GM19035 (cell line): Measurements from ENCODE around the gene BPIFB2.
"Not testable (repeated sequence)": the region's sequence is repeated elsewhere in the genome, so short reads cannot be mapped to it uniquely, and the experiment has no call there.

ENCODE experiments used
- ATAC-seq: cut with Tn5 transposase; IDR thresholded peaks from one replicate; pipeline ENCODE4 v1.9.1; 2021; ENCODE audit not compliant: unreplicated experiment

The BPIFB2 gene

DNA sequence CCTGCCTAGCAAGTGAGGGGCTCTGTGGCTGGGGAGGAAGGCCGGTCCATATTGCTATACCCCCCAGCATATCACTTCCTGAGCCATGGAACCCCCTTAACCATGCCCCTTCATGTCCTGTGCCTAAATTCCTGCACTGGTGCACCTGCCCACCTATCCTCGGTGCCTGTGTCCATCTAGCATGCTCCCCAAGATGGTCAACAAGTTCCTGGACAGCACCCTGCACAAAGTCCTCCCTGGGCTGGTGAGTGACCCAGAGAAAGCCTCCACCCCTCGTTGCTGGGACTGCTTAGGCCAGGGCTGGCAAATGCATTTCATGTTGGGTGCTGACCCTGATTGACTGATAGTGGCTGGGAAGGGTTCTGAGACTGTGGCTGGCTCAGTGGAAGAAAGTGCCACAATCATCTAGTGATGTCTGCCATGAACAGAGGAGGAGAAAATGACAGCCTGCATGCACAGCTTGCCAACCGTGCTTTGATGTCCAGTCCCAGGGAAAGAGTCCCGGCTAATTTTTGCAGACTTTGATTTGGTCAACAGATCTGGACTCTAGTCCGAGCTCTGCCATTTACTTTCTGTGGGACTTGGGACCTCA lies 27.5 kb downstream of the BPIFB2 start:
- ATAC-seq, result no peak

- ATAC-seq, result no peak
Measured at GRCh38 chr20:33037456-33037855, 30.0 kb downstream of the BPIFB2 start.

- no peak for ATAC-seq
Measured at GRCh38 chr20:33038243-33038642, 30.7 kb downstream of the BPIFB2 start.

- ATAC-seq, result no peak
Measured at GRCh38 chr20:33042430-33042829, 34.9 kb downstream of the BPIFB2 start.

DNA sequence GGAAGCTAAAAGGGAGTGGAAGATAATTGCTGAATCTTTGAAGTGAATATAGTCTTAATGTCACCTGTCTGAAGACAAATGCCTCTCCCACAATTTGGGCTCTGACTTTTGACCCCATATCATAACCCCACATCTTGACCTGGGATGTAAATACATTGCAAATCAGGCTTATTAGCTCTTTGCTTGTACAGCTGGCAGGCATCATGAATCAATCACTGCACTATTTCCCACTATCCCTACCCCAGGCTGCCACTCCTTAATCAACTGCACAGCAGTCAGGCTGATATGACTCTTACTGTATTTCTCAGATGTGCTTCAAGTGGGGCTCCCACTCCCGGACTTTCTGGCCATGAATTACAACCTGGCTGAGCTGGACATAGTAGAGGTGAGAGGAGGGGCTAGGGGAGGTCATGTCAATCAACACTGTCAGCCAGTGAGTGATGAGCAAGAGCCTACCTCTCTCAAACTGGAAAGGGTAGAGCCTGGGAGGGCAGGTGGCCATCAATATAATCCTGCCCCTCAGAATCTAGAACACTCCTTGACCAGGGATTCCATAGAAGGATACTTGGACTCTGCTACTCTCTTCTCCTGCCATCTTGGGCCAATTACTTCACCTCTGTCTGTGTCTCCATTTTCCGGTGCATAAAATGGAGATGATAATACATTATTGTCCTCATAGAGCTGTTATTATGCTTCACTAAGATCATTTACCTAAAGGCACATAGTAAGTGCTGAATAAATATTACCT lies 35.7 kb downstream of the BPIFB2 start:
- no peak for ATAC-seq

- ATAC-seq, result no peak
Measured at GRCh38 chr20:33043731-33044181, 36.3 kb downstream of the BPIFB2 start.

- ATAC-seq, result not testable (repeated sequence)
Measured at GRCh38 chr20:33045129-33045721, 37.7 kb downstream of the BPIFB2 start.

DNA sequence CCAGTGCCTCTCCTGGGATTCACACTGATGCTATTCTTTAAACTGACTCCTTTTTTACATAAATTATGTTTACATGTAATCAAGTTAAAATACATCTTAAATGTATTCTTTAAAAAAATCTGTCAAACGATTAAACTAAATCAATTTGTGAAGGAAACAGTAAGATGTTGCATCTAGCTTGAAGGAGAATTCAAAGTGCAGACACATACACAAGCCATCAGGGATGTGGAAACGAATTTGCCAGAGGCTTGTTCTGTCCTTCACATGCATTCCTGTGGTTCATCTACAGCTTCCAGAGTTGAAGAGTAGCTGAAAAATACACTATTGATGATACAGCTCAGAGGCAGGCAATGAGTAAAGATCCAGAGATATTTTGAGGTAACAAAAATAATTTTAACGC lies 38.9 kb downstream of the BPIFB2 start:
- no peak for ATAC-seq

DNA sequence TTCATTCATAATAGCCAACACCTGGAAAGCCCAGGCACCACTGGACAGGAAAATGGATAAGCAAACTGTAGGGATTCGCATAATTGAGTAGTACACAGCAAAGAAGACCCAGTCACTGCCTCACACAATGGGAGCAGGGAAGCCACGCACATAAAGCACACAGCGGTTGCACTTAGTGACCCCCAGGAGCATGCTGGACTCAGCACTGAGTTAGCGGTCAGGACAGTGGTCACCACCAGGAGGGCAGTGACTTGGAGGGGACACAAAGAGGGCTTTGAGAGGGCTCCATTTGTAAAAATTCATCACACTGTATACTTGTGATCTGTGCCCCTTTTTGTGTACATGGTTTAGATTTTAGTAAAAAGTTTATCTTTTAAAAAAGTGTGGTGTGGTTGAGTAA lies 43.8 kb downstream of the BPIFB2 start:
- no peak for ATAC-seq

DNA sequence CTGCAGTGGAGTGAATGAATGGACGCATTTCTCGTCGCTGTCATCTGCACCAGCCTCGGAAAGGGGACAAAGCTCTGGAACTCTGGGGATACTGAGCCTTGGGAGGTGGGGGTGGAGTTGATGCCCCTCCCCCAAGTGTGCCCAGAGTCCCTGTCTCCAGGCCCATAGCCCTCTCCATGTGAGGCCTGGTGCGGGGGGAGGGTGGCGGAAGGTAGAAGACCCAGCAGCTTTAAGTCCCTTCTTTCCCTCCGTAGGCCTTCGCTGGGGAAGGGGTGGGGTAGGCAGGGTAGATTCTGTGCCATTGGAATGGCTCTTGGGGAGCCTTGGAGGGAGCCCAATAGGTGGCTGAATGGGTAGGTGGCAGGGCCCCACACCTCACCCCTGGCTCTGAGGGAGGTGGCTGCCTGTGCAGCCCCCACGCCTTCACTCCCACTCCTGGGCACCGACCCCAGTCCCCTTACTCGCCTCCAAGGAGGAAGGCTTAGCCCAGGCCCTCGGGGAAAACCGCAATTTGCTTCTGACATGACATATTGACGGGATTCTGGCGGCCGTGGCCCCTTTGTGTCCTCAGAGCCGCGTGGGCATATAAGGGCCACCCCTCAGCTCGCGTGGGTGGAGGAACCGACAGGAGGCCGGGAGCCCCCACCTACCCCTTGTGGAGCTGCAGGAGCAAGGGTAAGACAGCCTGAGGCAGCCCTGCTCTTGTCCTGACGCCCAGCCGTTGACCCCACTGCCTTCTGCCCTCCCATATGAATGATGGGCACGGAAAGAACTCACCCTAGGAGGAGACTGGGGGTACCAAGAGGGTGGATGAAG lies 46.0 kb downstream of the BPIFB2 start, which contains the start of gene BPIFB3:
Gene BPIFB3, plus strand, starts transcription at position 613 of the 816 bp plus-strand sequence. CDS start 1,533 bp downstream, outside the sequence.
- ATAC-seq, result no peak

- no peak for ATAC-seq
Measured at GRCh38 chr20:33054381-33054780, 46.9 kb downstream of the BPIFB2 start.

GRCh38 chr20:33054791-33055190 lies 47.3 kb downstream of the BPIFB2 start:
- no peak for ATAC-seq

GRCh38 chr20:33059136-33059535 lies 51.6 kb downstream of the BPIFB2 start:
- no peak for ATAC-seq

DNA sequence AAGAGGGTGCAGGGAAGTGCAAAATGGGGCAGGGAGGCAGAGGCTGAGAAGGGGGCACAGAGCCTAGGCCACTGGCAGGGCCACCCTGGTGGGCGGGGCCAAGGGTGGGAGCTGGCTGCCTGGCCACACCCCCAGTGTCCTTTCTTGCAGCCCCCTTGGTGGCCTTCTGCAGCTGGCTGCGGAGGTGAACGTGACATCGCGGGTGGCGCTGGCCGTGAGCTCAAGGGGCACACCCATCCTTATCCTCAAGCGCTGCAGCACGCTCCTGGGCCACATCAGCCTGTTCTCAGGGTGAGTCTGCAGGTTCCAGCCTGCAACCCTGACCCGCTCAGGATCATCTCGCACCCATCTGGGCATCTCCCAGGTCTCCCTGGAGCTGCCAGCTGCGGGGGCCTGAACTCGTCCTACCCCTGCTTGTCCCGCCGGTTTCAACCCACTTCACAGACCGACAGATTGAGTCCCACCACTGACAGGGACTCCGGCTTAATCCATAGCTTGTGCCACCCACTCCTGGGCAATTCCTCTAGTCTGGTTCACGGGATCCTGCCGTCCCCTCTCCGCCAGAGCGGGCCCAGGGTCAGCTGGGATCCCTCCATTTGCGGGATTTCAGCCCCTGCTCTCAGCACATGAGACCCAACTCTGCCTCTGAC lies 52.4 kb downstream of the BPIFB2 start:
- ATAC-seq, result no peak

- no peak for ATAC-seq
Measured at GRCh38 chr20:33061658-33062028, 54.1 kb downstream of the BPIFB2 start.

GRCh38 chr20:33062105-33062824 lies 54.8 kb downstream of the BPIFB2 start:
- ATAC-seq, result no peak

DNA sequence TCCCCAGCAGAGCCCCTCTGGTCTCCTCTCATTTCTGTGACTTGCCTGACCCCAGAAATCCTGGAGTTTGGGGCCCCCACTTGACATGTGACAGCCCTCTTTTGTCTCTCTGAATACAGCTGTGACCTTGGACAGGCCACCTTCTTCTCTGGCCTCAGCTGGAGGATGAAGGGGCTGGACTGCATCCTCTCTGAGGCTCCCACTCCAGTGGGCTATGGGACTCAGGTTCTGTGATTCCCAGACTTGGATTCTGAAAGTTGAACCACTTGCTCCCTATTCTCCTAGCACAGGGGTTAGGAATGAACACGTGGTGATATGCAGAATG lies 55.3 kb downstream of the BPIFB2 start:
- ATAC-seq, result no peak

DNA sequence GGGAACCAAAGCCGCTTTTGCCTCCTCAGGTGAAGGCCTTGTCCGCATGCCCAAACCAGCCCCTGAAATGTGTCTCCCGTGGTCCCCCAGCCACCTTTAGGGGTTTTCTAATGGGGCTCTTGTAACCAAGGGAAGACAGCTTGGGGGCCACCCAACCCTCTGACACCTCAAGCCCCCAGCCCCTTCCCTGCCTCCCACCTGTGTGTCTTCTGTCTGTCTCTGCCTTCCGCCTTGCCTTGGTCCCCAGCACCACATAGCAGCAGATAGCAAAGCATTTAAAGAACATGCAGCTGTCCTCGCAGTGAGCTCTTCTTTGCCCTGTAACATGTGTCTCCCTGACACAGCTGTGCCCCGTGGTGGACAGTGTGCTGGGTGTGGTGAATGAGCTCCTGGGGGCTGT lies 55.8 kb downstream of the BPIFB2 start:
- no peak for ATAC-seq

DNA sequence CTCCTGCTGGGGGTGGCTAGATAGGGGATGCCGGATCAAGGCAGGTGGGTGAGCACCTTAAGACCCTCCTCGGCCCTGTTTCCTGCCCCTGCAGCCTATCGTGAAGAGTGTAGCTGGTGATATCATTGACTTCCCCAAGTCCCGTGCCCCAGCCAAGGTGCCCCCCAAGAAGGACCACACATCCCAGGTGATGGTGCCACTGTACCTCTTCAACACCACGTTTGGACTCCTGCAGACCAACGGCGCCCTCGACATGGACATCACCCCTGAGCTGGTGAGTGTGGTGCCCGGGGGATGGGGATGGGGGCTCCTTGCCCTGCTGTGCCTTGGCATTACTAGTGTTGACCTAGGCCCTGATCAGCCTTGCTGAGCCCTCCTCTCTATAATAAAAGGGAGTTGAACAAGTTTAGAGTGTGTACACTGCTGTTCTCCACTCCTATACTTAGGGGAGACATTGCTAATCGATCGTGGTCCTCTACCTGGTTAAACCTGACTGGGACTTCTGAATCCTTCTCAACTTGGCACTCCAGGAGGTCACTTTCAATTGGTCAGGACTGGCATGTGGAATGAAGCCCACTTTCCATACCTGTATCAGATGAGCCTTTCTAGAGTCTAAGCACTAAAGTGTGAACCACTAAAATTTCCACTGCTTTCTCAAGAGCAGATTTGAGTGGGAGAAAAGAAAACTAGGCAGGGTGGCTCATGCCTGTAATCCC lies 57.2 kb downstream of the BPIFB2 start:
- ATAC-seq, result no peak

DNA sequence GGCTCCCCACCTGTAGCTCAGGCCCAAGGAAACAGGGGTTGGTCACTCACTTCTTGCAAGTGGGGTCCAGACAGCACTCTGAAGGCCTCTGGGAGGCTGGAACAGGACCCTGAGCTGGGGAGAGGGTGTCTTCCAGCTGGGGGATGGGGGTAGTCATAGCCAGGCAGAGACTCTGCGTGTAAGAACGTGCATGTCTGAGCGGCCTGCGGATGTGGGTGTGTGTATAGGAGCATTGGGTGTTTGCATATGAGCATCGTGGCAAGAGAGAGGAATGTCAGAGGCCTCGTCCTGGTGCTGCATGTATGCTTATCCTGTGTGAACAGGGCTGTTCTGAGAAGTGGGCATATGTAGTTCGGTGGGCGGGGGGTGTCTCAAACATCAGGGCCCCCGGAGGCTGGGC lies 58.3 kb downstream of the BPIFB2 start:
- ATAC-seq, result no peak
